DMS153 treated with DMSO at 0.1 percent for 48 hours (cell line): Measurements from ENCODE around the gene LUC7L.
"Not testable (repeated sequence)": the region's sequence is repeated elsewhere in the genome, so short reads cannot be mapped to it uniquely, and the experiment has no call there.

Experiments
- DNase-seq: peaks from one replicate; lab custom pipeline; 2025; ENCODE audit not compliant: unreplicated experiment; lab: John Stamatoyannopoulos, UW

LUC7L gene

DNA sequence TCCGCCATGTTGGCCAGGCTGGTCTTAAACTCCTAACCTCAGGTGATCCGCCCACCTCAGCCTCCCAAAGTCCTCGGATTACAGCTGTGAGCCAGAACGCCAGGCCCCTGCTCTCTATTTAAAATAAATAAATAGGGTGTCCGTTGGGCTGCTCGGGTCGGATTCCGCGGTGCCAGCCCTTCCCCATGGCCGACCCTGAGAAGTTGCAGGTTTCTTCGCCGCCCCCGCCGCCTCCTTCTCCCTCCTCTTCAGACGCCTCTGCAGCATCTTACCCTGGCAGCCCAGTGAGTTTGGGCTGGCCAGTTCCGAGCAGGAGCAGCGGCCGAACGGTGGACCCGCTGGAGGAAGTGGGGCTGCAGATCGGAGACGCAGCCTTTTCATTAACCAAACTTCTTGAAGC is 1.7 kb upstream of the LUC7L start:
- DNase-seq, result no peak

DNA sequence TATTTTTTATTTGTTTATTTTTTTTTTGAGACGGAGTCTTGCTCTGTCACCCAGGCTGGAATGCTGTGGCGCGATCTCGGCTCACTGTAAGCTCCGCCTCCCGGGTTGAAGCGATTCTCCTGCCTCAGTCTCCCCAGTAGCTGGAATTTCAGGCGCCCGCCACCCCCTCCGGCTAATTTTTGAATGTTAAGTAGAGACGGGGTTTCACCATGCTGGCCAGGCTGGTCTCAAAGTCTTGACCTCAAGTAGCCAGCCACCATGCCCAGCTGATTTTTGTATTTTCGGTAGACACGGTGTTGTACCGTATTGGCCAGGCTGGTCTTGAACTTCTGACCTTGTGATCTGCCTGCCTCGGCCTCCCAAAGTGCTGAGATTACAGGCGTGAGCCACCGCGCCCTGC is 1.1 kb upstream of the LUC7L start:
- DNase-seq, result not testable (repeated sequence)

DNA sequence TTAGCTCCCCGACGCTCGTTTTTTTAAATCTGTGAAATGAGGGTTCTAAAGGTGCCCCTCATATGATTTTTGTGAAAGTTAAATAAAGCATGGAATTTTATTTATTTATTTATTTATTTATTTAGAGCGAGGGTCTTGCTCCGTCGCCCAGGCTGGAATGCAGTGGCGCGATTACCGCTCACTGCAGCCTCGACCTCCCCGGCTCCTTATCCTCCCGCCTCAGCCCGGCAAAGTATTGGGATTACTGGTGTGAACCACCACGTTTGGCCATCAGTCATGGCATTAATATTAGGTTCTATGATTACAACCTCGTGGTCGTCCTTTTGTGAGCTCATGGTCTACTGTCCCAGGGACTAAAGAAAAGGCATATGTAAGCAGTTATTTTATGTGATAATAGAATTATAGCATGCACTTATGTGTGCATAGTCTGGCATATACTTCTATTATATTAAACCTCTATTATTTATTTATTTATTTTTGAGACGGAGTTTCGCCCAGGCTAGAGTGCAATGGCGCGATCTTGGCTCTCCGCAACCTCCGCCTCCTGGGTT is 557 bp upstream of the LUC7L start:
- DNase-seq, result no peak

DNA sequence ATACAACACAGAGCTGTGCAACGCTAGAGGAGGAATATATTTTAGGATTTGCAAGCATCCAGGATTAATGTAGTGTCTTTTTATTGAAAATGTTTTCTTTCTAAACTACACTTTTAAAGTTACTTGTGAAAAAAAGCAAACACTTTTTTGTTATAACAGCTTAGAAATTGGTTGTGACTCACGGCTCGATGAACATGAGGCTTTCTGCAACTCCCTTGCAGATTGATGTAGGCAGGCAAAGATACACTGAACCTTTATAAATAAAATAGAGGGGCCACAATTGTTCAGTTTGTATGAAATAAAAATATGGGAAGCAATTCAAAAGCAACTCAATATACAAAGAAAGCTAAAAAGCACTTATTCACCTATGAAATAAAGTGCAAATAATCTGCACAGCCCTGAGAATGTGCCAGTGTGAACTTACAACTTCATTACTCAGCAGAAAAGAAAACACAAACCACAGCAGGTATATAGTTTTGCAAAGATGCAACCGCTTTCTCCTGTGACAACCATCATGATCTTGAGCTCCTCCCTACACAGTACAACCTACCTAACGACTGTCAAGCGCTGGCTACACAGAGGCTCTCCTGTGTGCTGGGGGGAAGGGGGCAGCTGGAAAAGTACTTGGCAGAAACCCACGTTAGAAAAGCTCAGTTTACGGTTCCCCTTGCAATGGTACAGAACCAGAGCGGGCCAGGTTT is 948 bp downstream of the LUC7L start:
- no peak for DNase-seq

DNA sequence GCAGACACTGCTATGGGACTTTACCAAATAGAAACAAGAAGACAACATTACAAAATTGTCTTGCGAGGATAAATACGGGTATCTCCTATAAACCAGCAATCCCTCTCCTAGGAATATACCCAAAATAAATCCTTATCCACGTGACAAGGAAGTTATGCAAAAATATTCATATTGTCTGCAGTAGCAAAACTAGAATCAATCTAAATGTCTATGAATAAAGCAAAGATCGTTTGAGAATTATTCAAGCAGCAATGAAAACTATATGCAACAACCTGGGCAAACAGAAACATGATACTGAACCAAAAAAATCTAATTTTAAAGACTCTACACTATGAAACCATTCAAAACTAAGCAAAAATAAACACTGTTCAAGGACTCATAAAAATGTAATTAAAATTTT is 9.2 kb downstream of the LUC7L start:
- DNase-seq, result no peak

DNA sequence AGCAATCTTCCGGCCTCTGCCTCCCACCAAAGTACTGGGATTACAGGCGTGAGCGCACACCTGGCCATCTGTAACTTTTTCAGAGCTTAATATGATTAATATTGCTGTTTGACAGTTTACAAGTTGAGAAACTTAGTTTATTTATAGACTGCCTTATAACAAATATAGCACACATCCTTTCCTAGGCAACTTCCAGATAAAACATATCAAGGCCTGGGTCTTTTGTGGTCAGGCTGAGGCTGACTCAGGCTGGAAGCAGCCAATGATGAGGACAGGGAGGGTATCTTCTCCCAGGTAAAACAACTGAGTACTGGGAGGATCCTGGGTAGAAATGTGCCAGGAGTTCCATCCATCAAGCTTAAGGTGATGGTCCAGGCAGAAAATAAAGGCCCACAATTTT is 16.2 kb downstream of the LUC7L start:
- DNase-seq, result no peak

DNA sequence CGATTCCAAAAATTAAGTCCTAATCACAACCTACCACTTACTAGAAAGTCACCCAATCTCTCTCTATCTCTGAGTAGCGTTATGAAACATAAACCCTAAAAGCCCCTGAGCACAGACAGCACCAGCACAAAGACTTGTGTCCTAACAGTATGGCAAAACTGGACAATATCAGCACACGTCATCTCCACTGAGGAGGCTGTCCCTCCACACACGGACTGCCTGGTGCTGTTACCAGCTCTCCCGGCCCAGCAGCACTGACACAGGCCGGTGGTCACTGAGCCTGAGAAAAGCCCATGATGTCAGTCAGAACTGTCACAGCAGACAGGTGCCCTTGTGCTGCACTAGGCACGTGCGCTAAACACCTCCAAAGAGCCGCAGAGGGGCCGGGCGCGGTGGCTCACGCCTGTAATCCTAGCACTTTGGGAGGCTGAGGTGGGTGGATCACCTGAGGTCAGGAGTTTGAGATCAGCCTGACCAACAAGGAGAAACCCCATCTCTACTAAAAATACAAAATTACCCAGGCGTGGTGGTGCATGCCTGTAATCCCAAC is 17.5 kb downstream of the LUC7L start:
- DNase-seq, result not testable (repeated sequence)

DNA sequence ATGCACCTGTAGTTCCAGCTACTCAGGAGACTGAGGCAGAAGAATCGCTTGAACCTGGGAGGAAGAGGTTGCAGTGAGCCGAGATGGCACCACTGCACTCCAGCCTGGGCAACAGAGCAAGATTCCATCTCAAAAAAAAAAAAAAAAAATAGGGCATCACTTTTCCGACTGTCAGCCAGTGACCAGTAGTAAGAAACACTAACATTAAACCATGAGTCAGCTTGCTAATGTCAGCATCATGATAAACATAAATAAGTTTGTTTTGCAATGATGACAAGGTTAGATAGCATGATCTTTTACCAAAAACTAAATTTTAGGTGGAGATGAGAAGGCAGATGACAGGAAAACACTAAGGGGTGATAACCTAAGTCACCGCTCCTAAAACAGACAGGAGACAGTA is 19.9 kb downstream of the LUC7L start:
- DNase-seq, result not testable (repeated sequence)

DNA sequence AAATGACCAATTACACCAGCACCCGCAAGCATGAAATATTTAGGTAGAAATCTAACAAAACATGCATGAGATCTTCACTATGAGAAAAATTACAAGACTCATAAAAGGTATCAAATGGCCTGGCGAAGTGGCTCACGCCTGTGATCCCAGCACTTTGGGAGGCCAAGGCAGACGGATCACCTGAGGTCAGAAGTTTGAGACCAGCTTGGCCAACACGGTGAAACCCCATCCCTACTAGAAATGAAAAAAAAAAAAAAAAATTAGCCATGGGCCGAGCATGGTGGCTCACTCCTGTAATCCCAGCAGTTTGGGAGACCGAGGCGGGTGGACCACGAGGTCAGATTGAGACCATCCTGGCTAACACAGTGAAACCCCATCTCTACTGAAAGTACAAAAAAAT is 25.2 kb downstream of the LUC7L start:
- DNase-seq, result not testable (repeated sequence)

DNA sequence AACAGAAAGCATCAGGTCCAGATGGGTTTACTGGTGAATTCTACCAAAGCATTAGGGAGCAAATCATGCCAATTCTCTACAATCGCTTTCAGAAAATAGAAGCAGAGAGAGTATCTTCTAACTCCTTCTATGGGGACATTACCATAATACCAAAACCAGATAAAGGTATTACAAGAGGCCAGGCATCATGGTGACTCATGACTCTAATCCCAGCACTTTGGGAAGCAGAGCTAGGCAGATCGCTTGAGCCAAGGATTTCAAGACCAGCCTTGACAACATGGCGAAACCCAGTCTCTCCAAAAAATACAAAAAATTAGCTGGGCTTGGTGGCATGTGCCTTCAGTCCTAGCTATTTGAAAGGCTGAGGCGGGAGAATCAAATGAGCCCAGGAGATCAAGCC is 26.0 kb downstream of the LUC7L start:
- no peak for DNase-seq

DNA sequence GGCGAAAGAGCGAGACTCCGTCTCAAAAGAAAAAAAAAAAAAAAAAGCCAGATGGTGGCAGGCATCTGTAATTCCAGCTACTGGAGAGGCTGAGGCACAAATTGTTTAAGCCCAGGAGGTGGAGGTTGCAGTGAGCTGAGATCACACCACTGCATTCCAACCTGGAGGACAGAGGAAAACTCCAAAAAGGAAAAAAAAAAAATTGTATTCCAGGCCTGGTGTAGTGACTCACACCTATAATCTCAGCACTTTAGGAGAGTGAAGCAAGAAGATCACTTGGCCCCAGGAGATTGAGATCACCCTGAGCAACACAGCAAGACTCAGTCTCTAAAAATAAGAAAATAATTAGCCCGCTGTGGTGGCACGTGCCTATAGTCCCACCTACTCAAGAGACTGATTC is 28.9 kb downstream of the LUC7L start:
- no peak for DNase-seq

DNA sequence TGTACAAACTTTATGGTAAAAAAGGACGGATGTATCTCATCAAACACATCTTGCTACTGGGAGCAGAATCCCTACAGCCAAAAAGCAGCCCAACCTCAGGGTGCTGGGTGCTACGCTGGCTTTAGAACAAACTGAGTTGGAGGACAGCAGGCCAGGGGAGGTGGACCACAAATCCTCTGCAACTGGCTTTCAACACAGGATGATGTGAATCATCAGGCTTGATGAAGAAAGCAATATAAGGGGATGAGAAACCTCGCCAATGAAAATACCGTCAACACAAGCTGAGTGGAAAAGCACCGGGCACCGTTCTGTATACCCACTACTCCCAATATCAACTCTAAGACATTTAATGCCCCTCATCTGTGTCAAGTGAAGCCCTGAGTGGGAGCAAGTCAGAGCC is 34.7 kb downstream of the LUC7L start:
- DNase-seq, result no peak

DNA sequence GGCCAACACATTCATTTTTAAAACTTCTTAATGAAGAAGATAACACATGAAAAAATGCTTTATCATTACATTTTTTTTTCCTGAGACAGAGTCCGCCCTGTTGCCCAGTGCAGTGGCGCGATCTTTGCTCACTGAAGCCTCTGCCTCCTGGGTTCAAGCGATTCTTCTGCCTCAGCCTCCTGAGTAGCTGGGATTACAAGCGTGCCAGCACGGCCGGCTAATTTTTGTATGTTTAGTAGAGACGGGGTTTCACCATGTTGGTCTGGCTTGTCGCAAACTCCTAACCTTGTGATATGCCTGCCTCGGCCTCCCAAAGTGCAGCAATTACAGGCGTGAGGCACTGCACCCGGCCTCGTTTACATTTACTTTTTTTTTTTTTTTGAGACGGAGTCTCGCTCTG is 35.8 kb downstream of the LUC7L start:
- DNase-seq, result no peak

DNA sequence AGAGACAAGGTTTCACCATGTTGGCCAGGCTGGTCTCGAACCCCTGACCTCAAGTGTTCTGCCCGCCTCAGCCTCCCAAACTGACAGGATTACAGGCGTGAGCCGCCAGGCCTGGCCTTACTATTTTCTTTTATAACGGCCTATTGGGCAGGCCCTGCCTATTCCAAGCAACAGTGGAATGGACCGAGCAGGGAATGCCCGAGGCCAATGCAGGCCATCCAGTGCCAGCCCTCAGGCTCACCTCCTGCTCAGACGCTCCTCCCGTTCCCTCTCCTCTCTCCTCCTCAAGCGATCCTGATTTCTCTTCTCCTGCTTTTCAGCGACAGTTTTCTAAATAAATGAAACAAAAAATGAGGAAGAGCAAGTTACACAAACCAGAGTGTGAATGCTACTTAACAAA is 36.6 kb downstream of the LUC7L start:
- DNase-seq, result no peak

DNA sequence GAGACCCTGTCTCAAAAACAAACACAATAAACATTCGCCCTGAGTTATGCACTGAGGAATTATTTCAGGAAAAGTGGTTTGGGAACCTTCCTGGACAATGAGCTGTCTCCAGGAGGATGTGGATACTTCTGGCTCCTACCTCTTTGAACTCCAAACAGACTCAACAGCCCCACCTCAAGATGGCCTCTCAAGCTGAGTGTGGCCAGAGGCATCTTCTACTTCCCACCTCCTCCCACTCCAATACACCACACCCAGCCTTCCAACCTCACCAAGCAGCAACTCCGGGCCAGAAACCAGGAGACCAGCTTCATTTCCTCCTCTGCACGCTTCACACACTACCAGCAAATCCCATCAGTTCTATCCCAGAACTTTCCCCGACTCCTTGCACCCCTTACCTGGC is 37.4 kb downstream of the LUC7L start:
- no peak for DNase-seq

DNA sequence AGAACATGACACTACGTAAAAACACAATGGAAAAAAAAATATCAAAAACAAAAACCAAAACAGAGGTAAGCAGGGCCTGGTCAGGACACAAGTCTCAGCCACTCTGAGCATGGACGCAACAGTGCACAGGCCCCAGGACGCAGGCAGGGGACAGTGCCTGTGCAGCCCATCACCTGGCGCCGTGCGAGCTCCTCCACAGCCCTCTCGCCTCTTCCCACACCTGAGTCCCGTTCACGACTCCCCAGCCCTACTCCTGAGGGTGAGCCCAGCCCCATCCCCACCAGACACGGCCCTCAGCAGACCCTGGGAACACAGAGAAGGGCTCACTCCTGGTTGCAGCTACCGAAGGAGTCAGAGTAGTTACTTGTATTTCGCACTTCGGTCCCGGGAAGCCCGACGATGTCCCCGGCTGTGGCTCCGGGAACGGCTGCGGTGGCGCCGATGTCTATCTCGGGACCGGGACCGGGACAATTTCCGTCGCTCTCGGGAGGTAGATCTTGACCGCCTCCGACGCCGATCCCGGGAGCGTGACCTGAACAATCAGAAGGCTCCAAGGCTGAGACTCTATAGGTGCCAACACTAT is 39.6 kb downstream of the LUC7L start:
- DNase-seq, result no peak

DNA sequence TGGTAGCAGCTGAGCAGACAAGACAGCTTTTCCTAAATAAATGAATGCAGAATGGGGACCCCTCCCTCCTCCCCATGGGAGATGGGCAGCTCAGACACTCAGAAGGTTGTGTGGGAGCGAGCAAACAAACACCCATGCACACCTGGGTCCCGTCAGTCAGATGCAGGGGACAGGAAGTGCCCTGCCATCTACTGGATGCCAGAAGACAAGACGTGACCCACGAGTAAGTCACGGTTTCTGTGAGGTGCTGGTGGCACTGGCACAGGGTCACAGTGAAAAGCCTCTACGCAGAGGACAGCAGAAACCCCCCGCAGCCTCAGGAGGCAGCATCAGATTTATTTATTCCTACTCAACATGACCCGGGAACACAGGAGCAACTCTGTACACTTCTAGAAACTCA is 40.6 kb downstream of the LUC7L start:
- DNase-seq, result no peak

DNA sequence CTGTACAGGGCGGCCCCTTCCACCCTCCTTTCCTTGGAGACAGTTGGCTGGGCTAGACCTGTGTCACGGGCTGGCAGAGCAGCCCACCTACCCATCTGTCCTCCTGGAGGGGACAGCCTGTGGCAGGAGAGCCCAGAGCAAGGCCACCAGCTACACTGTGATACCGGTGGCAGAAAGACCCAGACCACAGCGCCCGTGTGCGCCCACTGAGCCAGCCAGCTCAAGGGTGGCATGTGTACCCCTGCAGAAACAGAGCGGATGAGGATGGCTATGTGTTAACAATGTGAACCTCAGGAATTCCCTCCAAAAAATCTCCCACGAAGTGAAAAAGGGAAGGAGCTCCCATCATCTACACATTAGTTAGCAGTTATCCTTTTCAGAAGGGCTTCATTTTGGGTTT is 41.9 kb downstream of the LUC7L start:
- no peak for DNase-seq

DNA sequence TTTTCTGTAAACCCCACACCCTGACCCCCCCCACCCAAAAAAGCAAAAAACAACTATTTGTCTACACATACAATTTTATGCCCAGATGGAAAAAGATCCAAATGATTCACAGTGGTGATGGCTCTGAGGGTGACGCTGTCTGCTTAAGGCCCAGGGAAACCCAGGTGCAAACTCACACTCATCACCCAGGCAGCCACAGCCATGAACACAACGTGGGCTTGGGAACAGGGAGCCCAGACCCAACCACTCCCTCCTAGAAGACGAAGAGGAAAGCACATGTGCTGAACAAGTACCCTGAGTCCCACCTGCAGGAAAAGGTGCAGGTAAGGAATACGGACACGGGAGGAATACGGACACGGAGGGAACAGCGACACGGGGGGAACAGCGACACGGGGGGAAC is 43.6 kb downstream of the LUC7L start:
- no peak for DNase-seq

DNA sequence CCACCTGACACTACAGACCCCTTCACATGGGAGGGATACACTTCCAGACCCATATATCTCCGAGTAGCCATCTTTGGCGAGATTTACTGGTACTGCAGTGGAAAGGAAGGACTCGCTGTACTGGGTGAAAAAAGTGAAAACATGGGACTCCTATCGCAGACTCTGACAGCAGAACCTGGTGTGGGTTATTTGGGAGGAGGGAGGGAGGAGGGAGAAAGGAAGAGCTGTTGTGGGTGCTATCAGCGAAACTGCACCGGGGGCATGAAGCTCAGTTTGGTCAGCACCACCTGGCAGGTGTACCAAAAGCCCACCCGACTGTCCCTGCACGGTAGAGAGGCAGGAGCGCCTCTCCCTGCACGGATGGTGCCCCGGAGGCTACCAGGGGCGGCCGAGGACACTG is 44.0 kb downstream of the LUC7L start:
- DNase-seq, result no peak

DNA sequence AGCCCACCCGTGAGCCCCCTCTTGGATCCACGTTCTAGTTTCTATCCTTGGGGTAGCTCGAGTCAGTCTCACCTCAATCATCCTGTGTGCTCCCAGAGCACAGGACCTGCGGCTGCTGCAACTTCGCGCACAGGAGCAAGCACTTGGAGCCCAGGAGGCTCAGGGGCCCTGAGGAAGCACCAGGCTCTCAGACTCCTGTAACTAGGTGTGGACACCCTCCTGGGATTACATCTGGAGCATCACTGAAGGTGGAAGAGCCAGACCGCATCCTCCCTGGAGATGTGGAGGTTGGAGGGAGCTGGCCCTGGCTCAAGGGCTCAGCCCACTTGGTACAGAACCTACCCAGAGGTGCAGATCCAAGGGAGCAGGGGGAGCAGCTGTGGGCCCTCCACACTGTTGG is 46.2 kb downstream of the LUC7L start:
- no peak for DNase-seq

DNA sequence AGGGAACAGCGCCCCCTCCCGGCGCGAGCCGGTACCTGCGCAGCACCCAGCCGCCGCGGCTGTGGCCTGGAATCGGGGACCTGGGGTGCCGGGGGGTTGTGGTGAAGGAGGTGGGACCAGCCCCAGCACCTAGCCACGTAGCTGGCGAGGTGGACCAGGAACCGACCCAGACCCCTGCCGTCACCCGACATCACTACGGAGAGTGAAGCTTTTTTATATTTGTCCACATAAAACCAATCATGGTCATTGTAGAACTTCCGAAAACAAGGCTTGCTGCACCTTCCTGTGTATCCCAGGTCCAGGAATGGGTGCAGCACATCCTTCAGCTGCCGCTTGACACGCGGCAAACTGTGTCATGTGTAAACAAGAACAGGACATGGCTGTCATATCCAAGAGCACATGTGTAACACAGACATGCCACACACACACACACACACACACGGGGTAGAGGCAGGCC is 47.7 kb downstream of the LUC7L start:
- DNase-seq, result no peak
